ENCODE measurements around the gene SH3PXD2A.

SH3PXD2A gene

DNA sequence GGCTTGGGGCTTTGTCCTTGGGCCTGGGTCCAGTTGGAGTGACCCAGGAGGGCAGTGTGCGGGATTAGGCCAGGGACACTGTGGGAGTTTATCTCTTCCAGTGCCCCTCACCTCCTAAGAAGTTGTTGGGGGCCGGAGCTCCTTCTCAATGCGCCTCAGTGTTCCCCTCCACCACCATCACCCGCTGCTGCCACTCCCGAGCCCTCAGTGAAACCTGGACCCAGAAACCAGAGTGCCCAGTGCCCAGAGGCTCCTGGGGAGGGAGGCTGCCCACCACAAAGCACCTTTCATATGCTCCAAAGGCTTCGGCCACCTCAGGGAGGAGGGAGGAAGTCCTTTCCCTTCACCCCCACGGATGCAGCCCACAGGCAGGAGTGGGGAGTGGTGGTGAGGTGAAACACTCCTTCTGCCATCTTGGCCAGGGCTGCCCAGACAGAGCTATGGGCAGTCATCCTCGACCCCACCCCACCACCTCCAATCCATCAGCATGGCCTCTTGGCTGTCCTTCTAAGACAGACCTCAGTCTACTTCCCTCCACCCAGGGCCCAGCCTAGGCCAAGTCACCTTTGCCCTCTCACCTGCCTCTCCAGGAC lies 99.0 kb downstream of the SH3PXD2A start:
- TF ChIP-seq, protein P1, sequence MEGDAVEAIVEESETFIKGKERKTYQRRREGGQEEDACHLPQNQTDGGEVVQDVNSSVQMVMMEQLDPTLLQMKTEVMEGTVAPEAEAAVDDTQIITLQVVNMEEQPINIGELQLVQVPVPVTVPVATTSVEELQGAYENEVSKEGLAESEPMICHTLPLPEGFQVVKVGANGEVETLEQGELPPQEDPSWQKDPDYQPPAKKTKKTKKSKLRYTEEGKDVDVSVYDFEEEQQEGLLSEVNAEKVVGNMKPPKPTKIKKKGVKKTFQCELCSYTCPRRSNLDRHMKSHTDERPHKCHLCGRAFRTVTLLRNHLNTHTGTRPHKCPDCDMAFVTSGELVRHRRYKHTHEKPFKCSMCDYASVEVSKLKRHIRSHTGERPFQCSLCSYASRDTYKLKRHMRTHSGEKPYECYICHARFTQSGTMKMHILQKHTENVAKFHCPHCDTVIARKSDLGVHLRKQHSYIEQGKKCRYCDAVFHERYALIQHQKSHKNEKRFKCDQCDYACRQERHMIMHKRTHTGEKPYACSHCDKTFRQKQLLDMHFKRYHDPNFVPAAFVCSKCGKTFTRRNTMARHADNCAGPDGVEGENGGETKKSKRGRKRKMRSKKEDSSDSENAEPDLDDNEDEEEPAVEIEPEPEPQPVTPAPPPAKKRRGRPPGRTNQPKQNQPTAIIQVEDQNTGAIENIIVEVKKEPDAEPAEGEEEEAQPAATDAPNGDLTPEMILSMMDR (IDR thresholded peaks at IDR 0.05; ENCODE audit: control insufficient read depth, extremely low read depth, insufficient read depth): no peak
- DNase-seq (ENCODE audit: low read depth): no peak
- no peak overlapping the region for H3K4me3 ChIP-seq (ENCODE audit: low read depth, low read length)

DNA sequence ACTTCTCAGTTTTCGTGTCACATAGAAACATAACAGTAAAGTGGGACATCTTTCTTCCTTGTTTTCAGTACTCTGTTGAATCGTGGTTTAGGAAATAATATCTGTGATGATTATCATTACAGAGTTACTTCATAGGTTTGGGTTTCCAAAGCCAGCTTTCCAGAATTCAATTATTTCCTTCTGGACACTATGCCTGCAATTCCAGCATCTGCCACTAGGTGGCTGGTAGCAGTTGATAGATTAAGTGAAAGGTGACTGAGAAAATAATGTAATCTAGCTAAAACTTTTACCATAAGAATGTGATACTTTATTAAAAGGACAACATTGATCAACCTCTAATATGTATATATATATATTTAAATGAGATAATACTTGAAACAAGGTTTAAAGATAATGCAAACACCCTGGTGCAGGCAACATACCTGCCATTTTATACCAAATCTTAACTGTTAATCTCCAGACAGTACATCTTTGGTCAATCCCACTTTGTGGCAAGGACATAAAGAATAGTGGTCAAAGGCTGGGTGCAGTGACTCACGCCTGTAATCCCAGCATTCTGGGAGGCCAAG lies 102.6 kb downstream of the SH3PXD2A start:
- TF ChIP-seq, protein P1 (IDR thresholded peaks at IDR 0.05; ENCODE audit: control insufficient read depth, extremely low read depth, insufficient read depth): peak; percentile 57
- DNase-seq (ENCODE audit: low read depth): no peak
- H3K4me3 ChIP-seq (ENCODE audit: low read depth, low read length): no peak overlapping the region

DNA sequence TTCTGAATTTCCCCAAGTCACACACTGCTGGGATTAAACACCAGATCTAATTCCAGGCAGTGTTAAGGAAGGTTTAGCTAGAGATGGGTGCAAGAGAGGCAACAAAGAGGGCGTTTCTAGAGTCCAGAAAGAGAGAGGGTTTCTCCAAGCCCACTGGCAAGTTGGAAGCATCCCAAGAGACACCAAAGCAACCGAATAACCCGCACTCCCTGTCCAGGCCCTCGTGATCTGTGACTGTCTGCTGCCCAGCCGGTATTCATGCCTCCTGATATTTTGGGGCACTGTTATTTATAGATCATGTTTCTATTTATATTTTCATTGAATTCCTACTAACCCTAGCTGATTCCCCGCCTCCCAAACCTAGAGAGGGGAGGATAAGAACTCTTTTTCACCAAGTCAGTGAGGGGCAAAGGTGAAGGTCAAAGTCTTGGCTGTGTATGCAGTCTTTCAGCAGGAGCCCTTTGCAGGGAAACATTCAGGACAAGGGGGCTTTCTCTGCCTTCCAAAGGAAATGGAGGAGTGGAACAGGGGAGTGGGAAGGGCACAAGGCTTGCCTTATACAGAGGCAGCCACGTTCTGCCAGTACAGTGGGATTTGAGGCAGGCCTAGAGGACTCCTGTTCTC lies 103.6 kb downstream of the SH3PXD2A start:
- H3K4me3 ChIP-seq (ENCODE audit: low read depth, low read length): no peak overlapping the region
- TF ChIP-seq, protein P1 (IDR thresholded peaks at IDR 0.05; ENCODE audit: control insufficient read depth, extremely low read depth, insufficient read depth): no peak
- no peak for DNase-seq (ENCODE audit: low read depth)

DNA sequence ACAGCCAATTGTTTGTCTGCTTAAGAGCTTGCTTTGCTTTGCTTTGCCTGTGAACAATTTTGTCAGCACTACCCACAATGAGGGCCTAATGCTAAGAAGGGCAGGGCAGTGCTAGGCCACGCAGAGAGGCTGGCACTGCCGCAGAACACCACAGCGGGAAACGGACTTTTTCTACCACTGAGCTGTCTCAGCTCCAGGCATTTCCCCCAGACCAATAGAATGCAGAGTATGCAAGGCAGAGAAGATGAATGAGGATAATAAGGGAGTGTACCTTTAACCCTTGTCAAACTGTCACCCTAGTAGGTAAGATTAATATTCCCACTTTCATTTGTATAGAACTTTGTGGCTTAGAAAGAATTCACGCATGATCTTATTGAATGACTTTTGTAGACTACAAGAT lies 104.5 kb downstream of the SH3PXD2A start:
- no peak for DNase-seq (ENCODE audit: low read depth)

DNA sequence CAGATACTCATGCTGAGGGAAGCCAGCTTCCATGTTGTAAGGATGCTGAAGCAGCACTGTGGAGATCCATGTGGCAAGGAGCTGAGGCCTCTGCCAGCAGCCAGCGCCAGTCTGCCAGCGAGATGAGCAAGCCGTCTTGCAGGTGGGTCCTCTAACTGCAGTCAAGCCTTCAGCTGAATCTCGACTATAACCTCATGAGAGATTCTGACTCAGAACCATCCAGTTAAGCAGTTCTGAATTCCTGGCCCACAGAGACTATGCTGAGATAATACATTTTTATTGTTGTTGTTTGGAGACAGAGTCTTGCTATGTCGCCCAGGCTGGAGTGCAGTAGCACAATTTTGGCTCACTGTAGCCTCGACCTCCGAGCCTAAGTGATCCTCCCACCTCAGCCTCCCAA lies 105.6 kb downstream of the SH3PXD2A start:
- TF ChIP-seq, protein P1 (IDR thresholded peaks at IDR 0.05; ENCODE audit: control insufficient read depth, extremely low read depth, insufficient read depth): no peak
- no peak for DNase-seq (ENCODE audit: low read depth)
- no peak overlapping the region for H3K4me3 ChIP-seq (ENCODE audit: low read depth, low read length)

More for the DNA sequence above, 104.5 kb downstream of the SH3PXD2A start:
- TF ChIP-seq, protein P1 (IDR thresholded peaks at IDR 0.05; ENCODE audit: control insufficient read depth, extremely low read depth, insufficient read depth): no peak
- no peak overlapping the region for H3K4me3 ChIP-seq (ENCODE audit: low read depth, low read length)

DNA sequence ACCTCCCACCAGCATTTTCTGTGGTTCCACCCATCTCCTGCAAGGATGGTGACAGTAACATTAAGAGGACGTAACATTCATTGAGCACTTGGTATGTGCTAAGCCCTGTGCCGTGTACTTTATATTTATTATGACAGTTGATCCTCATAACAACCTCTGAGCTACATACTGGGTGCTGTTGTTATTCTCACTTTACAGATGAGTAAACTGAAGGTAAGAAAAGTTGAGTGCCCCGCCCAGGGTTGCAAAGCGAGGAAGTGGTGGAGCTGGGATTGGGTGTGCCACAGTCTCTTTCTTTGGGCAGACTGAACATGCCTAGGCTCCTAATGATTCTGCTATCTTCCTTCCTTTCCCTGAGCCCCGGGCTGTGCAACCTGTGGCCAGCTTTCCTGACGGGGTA lies 107.4 kb downstream of the SH3PXD2A start:
- TF ChIP-seq, protein P1 (IDR thresholded peaks at IDR 0.05; ENCODE audit: control insufficient read depth, extremely low read depth, insufficient read depth): no peak
- H3K4me3 ChIP-seq (ENCODE audit: low read depth, low read length): no peak overlapping the region
- no peak for DNase-seq (ENCODE audit: low read depth)

Data from LNCaP clone FGC (cell line).